ENCODE data around the gene SLC6A5. TPM values are rescaled to one million over a fixed set of nuclear protein-coding genes. Genes with fewer than 3 reads are reported as not detected.

SLC6A5 gene
- total RNA-seq, 1 experiment from 2014 or later: not detected

- no peak overlapping the region for H2AK5ac ChIP-seq (ENCODE audit: insufficient read length, low read length)
- H2BK15ac ChIP-seq (ENCODE audit: low read depth, low read length): no peak overlapping the region
- H3K27ac Mint-ChIP-seq: no peak overlapping the region
- H3K4ac ChIP-seq (ENCODE audit: low read depth, low read length): no peak overlapping the region
- no peak overlapping the region for H4K5ac ChIP-seq (ENCODE audit: insufficient read length, low read depth, low read length)
- H3K14ac ChIP-seq (ENCODE audit: insufficient read depth, low read length): no peak overlapping the region
- 0 out of 5 replicates have a peak, but pooled peaks cover 0 to 2% of the 10 kb centered on the region in 2 experiments for H3K9me3 Mint-ChIP-seq
- no peaks in the 10 kb centered on the region; the same call in 1 of the 2 replicates for H3K27me3 Mint-ChIP-seq (ENCODE audit: low read depth)
- H3K4me3 Mint-ChIP-seq: no peak overlapping the region
- H4K91ac ChIP-seq (ENCODE audit: insufficient read length, low read depth, low read length): no peak overlapping the region
- H3K9me3 ChIP-seq (ENCODE audit: control insufficient read depth, low read depth, low read length): no peaks in the 10 kb centered on the region
- no peak overlapping the region for H3K9ac ChIP-seq (ENCODE audit: extremely low read depth, insufficient read length, low read length)
- H2BK20ac ChIP-seq (ENCODE audit: low read depth, low read length, poor library complexity, severe bottlenecking): no peak overlapping the region
- TF ChIP-seq, protein P1, sequence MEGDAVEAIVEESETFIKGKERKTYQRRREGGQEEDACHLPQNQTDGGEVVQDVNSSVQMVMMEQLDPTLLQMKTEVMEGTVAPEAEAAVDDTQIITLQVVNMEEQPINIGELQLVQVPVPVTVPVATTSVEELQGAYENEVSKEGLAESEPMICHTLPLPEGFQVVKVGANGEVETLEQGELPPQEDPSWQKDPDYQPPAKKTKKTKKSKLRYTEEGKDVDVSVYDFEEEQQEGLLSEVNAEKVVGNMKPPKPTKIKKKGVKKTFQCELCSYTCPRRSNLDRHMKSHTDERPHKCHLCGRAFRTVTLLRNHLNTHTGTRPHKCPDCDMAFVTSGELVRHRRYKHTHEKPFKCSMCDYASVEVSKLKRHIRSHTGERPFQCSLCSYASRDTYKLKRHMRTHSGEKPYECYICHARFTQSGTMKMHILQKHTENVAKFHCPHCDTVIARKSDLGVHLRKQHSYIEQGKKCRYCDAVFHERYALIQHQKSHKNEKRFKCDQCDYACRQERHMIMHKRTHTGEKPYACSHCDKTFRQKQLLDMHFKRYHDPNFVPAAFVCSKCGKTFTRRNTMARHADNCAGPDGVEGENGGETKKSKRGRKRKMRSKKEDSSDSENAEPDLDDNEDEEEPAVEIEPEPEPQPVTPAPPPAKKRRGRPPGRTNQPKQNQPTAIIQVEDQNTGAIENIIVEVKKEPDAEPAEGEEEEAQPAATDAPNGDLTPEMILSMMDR (conservative IDR thresholded peaks at IDR 0.05): no peak
- no peaks in the 10 kb centered on the region for H3K79me1 ChIP-seq (ENCODE audit: insufficient read depth, low read depth, low read length, poor library complexity, severe bottlenecking)
- H2BK12ac ChIP-seq (ENCODE audit: insufficient read length, low read depth, low read length): no peak overlapping the region
- no peak overlapping the region for H3K18ac ChIP-seq (ENCODE audit: insufficient read length, low read depth, low read length)
- H3K27ac ChIP-seq (ENCODE audit: insufficient read length, low read depth, low read length): no peak overlapping the region
- H4K8ac ChIP-seq (replicated peaks; ENCODE audit: insufficient read length, low read depth, low read length): no peak overlapping the region
- no peaks in the 10 kb centered on the region for H3K79me2 ChIP-seq (ENCODE audit: insufficient read depth, low read length)
- no peak for DNase-seq
- no peaks in the 10 kb centered on the region for H3K23me2 ChIP-seq (ENCODE audit: insufficient read length, low read depth, low read length, poor library complexity, severe bottlenecking)
- no peak overlapping the region for H3T11ph ChIP-seq (ENCODE audit: low read length)
- no peaks in the 10 kb centered on the region for H4K20me1 ChIP-seq (ENCODE audit: control insufficient read depth, insufficient read depth, insufficient read length)
- no peak overlapping the region for H3K4me2 ChIP-seq (ENCODE audit: insufficient read depth, insufficient read length, low read length)
- no peaks in the 10 kb centered on the region for H3K36me3 Mint-ChIP-seq (ENCODE audit: insufficient read depth in 1 of 3, low read depth in 3 of 3)
- H3K4me1 Mint-ChIP-seq: no peaks in the 10 kb centered on the region
- H3K23ac ChIP-seq (ENCODE audit: insufficient read length, low read depth, low read length): no peak overlapping the region
- H2AFZ ChIP-seq (ENCODE audit: low read length): no peak overlapping the region
- H3K56ac ChIP-seq (ENCODE audit: insufficient read length, low read depth, low read length): no peak overlapping the region
- no CpG with 5 or more reads among the region's 5 CpGs for WGBS (ENCODE audit: extremely low coverage, insufficient read length, low lambda C conversion rate)
- no peak overlapping the region for H2BK120ac ChIP-seq (ENCODE audit: low read depth, low read length, poor library complexity, severe bottlenecking)
- no peaks in the 10 kb centered on the region for H3K4me1 ChIP-seq (ENCODE audit: insufficient read depth, low read length)
- H2BK5ac ChIP-seq (ENCODE audit: insufficient read length, low read length): no peak overlapping the region
- no peaks in the 10 kb centered on the region for H3K27me3 ChIP-seq (ENCODE audit: insufficient read depth, low read length)
Measured at GRCh38 chr11:20583201-20583600, 16.2 kb upstream of the SLC6A5 start.

Measured in H9 (cell line).